ENCODE results near the gene DAB2. TPM values are rescaled to one million over a fixed set of nuclear protein-coding genes. Genes with fewer than 3 reads are reported as not detected.

Gene DAB2
- total and polyA plus RNA-seq, 2 of the 8 experiments (the other 6 are each of a cell fraction or from before 2014, with no cell fraction given) = 2.6 to 4.9 TPM

- TF ChIP-seq CHD7 (IDR thresholded peaks at IDR 0.05; ENCODE audit: insufficient replicate concordance, low read length) (no peak), ZNF274 (IDR thresholded peaks at IDR 0.05; ENCODE audit: borderline replicate concordance, extremely low read depth, low read length) (no peak)
These were observed 82.3 kb downstream of the DAB2 start (continued) for GRCh38 chr5:39342460-39342859.
